Measurements from ENCODE around the gene PPP1R1B. TPM values are rescaled to one million over a fixed set of nuclear protein-coding genes. Genes with fewer than 3 reads are reported as not detected.

The PPP1R1B gene
- total and polyA plus RNA-seq, 2 of the 4 experiments (the other 2 are of a cell fraction) = not detected

DNA sequence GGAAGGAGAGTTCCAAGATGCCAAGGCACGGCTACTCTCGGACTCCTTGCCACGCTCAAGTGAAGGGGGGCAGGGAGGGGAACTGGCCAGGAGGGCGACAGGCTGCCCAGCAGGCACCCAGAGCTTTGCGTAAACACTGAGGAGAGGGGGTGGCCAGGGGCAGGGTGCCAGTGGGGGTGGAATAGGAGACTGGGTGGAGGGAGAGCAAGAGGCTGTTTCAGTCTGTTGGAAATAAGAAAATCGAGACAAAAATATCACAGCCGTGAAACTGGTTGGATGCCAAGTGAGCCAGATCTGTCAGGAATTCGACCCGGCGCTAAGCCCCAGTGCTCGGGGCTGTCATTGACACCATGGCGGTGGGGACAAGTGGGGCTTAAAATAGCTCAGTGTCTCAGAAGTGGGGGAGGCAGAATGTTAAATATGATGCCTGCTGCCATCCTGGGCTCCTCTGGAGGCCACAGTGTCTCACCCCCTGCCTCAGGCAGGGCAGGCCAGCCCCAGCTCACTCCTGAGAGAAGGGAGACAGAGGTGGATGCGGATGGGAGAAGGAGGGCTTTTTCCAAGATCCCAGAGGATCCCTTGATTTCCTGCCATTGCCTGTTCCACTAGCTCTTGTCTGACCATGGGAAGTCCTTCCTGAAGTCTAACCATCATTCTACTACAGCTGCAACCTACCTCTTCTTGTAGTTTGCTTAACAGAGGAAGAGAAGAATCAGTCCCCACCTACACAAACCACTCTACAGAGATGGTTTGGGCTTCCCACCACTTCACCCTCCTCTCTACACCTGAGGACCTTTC lies 51.0 kb downstream of the PPP1R1B start:
- Histone ChIP-seq H2BK120ac (ENCODE audit: low read depth, low read length) (no peak overlapping the region), H3K9ac (ENCODE audit: low read depth, low read length) (no peak overlapping the region), H3K4me1 (ENCODE audit: control insufficient read depth, insufficient read depth, low read length) (peaks cover 7% of the 10 kb centered on the region), H4K8ac (ENCODE audit: low read depth in 2 of 2, low read length in 2 of 2) (no peak overlapping the region), H2BK20ac (ENCODE audit: low read depth, low read length) (no peak overlapping the region), H2BK15ac (ENCODE audit: low read depth, low read length) (no peak overlapping the region), H3K27ac (ENCODE audit: insufficient read depth, low read length) (no peak overlapping the region), H3K56ac (ENCODE audit: extremely low read depth, insufficient read depth, low read length) (no peak overlapping the region), H3K4me2 (ENCODE audit: low read depth, low read length) (no peak overlapping the region; the same call in 1 of the 2 replicates), H3K79me1 (ENCODE audit: low read depth in 1 of 2, low read length in 2 of 2) (no peaks in the 10 kb centered on the region), H3K36me3 (ENCODE audit: control insufficient read depth, insufficient read depth, low read length) (peaks cover 5% of the 10 kb centered on the region; the same call in 1 of the 2 replicates), H3K4ac (ENCODE audit: low read depth, low read length) (no peak overlapping the region), H3K14ac (replicated peaks; ENCODE audit: low read depth, low read length) (no peak overlapping the region; the same call in 1 of the 2 replicates), H3K9me1 (ENCODE audit: insufficient read depth, low read length) (peaks cover 7% of the 10 kb centered on the region; the same call in 1 of the 2 replicates), H3K23ac (ENCODE audit: low read depth, low read length) (peak overlapping the region; percentile 65; the same call in 1 of the 2 replicates), H4K91ac (ENCODE audit: insufficient read depth, low read depth, low read length) (no peak overlapping the region), H2AK5ac (ENCODE audit: low read depth, low read length) (no peak overlapping the region), H2AK9ac (replicated peaks; ENCODE audit: low read depth, low read length, poor library complexity) (no peak overlapping the region), H4K5ac (ENCODE audit: low read depth, low read length) (no peak overlapping the region), H2BK5ac (ENCODE audit: low read depth, low read length, poor library complexity, severe bottlenecking) (no peak overlapping the region), H3K4me3 (ENCODE audit: insufficient read depth, low read depth, low read length) (no peak overlapping the region), H2AFZ (replicated peaks; ENCODE audit: low read length, poor library complexity) (peak overlapping the region; percentile 54), H3K27me3 (ENCODE audit: control insufficient read depth, insufficient read depth, low read length) (no peaks in the 10 kb centered on the region), H4K20me1 (ENCODE audit: insufficient read depth, low read length) (no peaks in the 10 kb centered on the region), H3K18ac (ENCODE audit: low read depth, low read length) (no peak overlapping the region), H3K9me3 (ENCODE audit: control insufficient read depth, insufficient read depth, low read length) (no peaks in the 10 kb centered on the region)
- CTCF ChIA-PET = interaction anchor here (0.6 kb wide), 1 partner anchor 106 kb away, joined by 3 read pairs; no protein-coding TSS in a partner anchor
- WGBS, 2 experiments (ENCODE audit: extremely low coverage in 2 of 2, insufficient read length in 1 of 2) = 56% methylated on average over 3 of the region's 13 CpGs; no CpG with 5 or more reads in 1 of the 2 experiments
- intact Hi-C loops (cut with micrococcal nuclease) (no loop called here), in situ Hi-C loops (cut with MboI; ENCODE audit: low sequenced_read_pairs) (no loop called here), dilution Hi-C loops (cut with HindIII; ENCODE audit: low sequenced_read_pairs, unreplicated experiment) (no loop called here)
- BruUV-seq (replicated peaks) = no TSS peak
- no peak for DNase-seq
- no peak for TF ChIP-seq RCOR1 (IDR thresholded peaks at IDR 0.05; ENCODE audit: insufficient replicate concordance, low read length)
- no peak for TF ChIP-seq FOS (IDR thresholded peaks at IDR 0.05; ENCODE audit: low read depth, low read length)
- no peak for TF ChIP-seq RAD21 (IDR thresholded peaks at IDR 0.05; ENCODE audit: low read length)
- no peak for TF ChIP-seq MAFK (IDR thresholded peaks at IDR 0.05; ENCODE audit: low read depth, low read length)
- no peak for TF ChIP-seq CEBPB (IDR thresholded peaks at IDR 0.05; ENCODE audit: low read depth, low read length)
- no peak for TF ChIP-seq SMC3 (IDR thresholded peaks at IDR 0.05; ENCODE audit: low read depth, low read length)
- TF ChIP-seq, protein P1, sequence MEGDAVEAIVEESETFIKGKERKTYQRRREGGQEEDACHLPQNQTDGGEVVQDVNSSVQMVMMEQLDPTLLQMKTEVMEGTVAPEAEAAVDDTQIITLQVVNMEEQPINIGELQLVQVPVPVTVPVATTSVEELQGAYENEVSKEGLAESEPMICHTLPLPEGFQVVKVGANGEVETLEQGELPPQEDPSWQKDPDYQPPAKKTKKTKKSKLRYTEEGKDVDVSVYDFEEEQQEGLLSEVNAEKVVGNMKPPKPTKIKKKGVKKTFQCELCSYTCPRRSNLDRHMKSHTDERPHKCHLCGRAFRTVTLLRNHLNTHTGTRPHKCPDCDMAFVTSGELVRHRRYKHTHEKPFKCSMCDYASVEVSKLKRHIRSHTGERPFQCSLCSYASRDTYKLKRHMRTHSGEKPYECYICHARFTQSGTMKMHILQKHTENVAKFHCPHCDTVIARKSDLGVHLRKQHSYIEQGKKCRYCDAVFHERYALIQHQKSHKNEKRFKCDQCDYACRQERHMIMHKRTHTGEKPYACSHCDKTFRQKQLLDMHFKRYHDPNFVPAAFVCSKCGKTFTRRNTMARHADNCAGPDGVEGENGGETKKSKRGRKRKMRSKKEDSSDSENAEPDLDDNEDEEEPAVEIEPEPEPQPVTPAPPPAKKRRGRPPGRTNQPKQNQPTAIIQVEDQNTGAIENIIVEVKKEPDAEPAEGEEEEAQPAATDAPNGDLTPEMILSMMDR (conservative IDR thresholded peaks at IDR 0.05; ENCODE audit: low read depth, low read length) = no peak
- TF ChIP-seq POLR2A (IDR thresholded peaks at IDR 0.05; ENCODE audit: low read depth, low read length) = no peak
- no peak for TF ChIP-seq RFX5 (IDR thresholded peaks at IDR 0.05; ENCODE audit: low read depth, low read length)
- no peak for TF ChIP-seq MXI1 (IDR thresholded peaks at IDR 0.05; ENCODE audit: borderline replicate concordance, low read depth, low read length)
- TF ChIP-seq CHD1 (IDR thresholded peaks at IDR 0.05; ENCODE audit: low read depth, low read length) = no peak
- TF ChIP-seq MAZ (IDR thresholded peaks at IDR 0.05; ENCODE audit: borderline replicate concordance, low read depth, low read length) = no peak
- TF ChIP-seq, protein P2, sequence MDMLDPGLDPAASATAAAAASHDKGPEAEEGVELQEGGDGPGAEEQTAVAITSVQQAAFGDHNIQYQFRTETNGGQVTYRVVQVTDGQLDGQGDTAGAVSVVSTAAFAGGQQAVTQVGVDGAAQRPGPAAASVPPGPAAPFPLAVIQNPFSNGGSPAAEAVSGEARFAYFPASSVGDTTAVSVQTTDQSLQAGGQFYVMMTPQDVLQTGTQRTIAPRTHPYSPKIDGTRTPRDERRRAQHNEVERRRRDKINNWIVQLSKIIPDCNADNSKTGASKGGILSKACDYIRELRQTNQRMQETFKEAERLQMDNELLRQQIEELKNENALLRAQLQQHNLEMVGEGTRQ (IDR thresholded peaks at IDR 0.05; ENCODE audit: low read depth, low read length) = no peak
- POLR2A ChIA-PET (ENCODE audit: unreplicated experiment) = interaction anchor here (0.6 kb wide), 1 partner anchor 377 kb away, joined by 3 read pairs; no protein-coding TSS in a partner anchor
- ATAC-seq (ENCODE audit: low read depth) = peak; percentile 27
